ENCODE data around the gene GJA5.

The GJA5 gene

GRCh38 chr1:147726168-147726567, 34.2 kb downstream of the GJA5 start:
- DNase-seq: no peak

DNA sequence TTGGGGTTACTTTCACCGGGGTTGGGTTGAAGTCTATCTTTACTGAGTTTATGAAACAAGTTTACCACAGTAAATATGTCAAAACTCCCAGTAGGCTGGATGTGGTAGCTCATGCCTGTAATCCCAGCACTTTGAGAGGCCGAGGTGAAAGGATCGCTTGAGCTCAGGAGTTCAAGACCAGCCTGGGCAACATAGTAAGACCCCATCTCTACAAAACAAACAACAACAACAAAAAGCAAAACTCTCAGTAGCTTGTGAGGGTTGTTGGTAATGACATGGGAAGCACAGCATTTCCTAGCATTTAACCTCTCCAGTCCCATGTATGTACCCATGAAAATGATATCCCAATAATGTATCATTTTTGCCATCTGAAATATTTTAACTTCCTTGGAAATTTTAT, 34.7 kb downstream of the GJA5 start:
- DNase-seq: no peak

DNA sequence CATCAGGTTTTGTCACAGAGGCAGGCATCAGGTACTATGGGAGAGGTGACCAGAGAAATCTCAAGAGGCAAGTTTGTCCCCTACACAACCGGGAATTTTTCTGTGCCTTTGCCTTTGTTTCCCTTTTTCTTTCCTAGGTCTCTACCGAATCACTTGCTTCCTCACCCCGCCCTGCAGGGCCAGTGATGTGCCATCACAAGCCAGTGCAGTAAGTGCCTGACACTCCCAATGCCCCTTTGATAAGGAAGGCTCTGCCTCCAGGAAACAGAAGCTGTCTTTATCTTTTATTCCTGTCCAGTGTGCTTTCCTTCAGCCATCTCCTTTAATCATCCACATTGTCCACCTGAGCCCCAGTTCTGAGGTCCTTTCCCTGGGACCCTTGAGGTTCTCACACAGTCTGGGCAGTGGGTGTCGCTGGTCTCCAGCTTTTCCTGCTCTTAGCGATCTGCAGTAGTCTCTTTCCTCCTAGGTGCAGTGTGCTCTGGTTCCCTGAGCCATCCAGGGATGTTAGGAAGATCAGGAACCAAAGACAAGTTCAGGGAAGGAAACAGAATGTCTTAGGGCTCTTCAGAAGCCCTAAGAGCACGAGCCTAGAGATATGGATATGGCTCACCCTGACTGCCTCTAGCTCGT, 36.6 kb downstream of the GJA5 start:
- peak; percentile 16 for DNase-seq

GRCh38 chr1:147722124-147722523, 38.3 kb downstream of the GJA5 start:
- DNase-seq: no peak

DNA sequence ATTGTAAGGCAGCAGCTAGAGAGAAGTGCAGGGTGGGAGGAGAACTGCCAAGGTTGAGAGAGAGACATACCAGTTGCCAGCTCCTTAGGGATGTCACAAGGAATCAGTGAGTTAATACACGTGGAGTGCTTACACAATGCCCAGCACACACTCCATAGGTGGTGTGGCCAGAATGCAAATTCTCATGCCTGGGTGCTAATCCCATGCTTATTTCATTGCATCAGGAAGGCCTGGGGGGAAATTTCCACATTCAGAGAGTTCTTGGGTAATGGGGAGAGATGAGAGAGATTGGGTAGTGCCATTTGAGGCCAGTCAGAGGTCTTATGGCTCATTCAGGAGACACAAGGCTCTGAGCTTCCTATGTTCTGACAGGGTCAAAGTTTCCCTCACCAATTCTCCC, 38.7 kb downstream of the GJA5 start:
- DNase-seq: no peak

- no peak for DNase-seq
Observed at GRCh38 chr1:147720557-147720956, 39.8 kb downstream of the GJA5 start.

GRCh38 chr1:147719711-147720225, 40.6 kb downstream of the GJA5 start:
- no peak for DNase-seq

GRCh38 chr1:147719029-147719698, 41.2 kb downstream of the GJA5 start:
- DNase-seq: no peak

- peak; percentile 2 for DNase-seq
Observed at GRCh38 chr1:147717706-147718097, 42.7 kb downstream of the GJA5 start.

DNA sequence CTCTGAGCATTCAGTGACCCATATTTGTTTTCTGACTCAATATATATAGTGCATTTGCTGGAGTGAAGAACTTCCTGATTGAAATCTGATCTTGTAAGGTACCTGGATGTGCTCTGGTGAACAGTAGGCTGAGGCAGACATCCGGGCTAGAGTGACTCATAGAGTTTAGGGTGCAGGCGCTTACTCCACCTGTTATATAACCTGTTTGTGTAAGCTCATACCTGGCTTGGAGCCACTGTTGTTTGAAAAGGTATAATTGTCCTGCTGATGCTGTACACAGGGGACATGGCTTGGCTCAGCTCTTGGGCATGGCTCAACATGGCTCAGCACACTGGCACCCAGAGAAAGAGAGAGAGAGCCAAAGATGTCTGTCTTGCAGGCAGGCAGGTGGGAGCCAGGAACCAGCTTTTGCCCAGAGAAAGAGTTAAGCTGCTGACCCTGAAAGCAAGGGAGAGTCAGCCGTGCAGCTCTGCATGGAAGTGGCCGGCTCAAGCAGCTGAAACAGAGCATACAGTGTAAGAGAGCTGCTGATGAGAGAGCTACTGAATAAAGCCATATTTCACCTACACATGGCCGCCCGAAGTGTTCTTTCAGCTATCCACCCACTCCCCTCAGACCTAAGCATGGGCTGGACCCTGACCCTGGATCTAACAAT, 43.2 kb downstream of the GJA5 start:
- DNase-seq: peak; percentile 3

- DNase-seq: no peak
Observed at GRCh38 chr1:147712605-147713004, 47.8 kb downstream of the GJA5 start.
